Stimulated activated CD8-positive, alpha-beta memory T cell treated with anti-CD3 and anti-CD28 coated beads, Interleukin-15, amount 100 ng/mL, for 1 hour (primary cell): ENCODE measurements around the gene MVD.

Experiments
- DNase-seq: peaks from one replicate; pipeline ENCODE4 v3.0.0-alpha.2; 2020; ENCODE audit warnings: low read depth

The MVD gene

GRCh38 chr16:88640498-88641247, 22.2 kb downstream of the MVD start:
- no peak for DNase-seq

DNA sequence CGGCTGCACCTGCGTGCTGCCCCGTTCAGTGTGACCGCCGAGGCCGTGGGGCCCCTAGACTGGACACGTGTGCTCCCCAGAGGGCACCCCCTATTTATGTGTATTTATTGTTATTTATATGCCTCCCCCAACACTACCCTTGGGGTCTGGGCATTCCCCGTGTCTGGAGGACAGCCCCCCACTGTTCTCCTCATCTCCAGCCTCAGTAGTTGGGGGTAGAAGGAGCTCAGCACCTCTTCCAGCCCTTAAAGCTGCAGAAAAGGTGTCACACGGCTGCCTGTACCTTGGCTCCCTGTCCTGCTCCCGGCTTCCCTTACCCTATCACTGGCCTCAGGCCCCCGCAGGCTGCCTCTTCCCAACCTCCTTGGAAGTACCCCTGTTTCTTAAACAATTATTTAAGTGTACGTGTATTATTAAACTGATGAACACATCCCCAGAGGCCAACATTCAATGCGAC, 22.8 kb downstream of the MVD start:
- DNase-seq, result no peak

DNA sequence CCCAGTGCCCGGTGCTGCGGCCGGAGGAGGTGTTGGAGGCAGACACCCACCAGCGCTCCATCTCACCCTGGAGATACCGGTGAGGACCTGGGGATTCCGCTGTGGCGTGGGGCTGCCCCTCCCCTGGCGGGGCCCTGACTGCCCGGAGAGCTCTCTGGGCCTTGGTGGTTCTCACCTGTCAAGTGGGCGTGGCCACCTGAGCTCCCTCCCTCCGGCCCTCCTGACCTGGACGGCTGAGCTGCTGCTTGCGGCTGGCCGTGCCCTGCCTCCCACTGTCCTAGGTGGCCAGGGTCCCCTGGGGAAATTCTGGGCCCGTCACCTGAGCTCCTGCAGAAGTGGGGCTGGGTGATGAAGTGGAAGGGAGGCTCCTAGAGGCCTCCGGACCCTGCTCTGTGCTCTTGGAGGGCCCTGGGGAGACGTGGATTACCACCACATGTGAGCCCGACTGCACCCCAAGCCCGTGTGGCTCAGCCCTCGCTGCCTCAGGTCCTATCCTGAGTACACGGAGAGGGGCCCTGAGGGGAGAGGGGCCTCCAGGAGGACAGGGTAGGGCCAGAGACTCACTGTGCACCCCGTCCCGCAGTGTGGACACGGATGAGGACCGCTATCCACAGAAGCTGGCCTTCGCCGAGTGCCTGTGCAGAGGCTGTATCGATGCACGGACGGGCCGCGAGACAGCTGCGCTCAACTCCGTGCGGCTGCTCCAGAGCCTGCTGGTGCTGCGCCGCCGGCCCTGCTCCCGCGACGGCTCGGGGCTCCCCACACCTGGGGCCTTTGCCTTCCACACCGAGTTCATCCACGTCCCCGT, 23.5 kb downstream of the MVD start:
- DNase-seq, result no peak

GRCh38 chr16:88638323-88639230, 24.3 kb downstream of the MVD start, which contains the start of gene IL17C:
TSS of gene IL17C (plus strand) at chr16:88638572. CDS start at chr16:88638642, 70 bp downstream.
- DNase-seq, result no peak

DNA sequence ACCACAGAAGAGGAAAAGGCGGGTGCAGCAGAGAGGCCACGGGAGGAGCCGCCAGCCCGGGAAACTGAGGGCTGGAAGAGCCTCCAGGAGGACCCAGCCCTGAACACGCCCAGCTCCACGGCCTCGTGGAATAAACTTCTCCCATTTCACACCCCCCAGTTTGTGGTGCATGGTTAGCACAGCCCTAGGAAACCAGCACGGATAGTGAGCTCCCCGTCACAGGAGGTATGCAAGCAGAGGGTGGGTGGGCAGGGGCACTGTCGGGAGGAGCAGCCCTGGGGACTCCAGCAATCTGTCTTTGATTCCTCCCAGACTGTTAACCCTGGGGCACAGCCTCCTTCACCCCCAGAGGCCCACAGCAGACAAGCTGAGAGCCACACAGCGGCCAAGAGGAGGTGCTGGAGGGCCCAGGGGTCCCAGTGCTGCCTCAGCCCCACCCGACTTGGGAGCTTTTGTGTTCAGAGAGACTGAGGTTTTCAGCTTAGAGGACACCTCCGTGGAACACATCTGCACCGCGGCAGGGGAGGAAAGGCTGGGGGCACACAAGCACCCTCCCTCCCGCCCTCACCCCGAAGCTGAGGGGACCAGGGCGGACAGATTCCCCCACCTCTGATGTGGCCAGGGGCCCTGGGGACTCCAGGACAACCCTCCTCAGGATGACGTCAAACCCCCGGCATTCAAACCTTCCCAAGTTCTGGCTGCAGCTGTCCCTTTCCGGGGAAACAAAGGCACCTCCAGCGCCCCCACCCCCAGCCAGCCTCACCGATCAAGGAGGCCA, 26.2 kb downstream of the MVD start:
- no peak for DNase-seq

DNA sequence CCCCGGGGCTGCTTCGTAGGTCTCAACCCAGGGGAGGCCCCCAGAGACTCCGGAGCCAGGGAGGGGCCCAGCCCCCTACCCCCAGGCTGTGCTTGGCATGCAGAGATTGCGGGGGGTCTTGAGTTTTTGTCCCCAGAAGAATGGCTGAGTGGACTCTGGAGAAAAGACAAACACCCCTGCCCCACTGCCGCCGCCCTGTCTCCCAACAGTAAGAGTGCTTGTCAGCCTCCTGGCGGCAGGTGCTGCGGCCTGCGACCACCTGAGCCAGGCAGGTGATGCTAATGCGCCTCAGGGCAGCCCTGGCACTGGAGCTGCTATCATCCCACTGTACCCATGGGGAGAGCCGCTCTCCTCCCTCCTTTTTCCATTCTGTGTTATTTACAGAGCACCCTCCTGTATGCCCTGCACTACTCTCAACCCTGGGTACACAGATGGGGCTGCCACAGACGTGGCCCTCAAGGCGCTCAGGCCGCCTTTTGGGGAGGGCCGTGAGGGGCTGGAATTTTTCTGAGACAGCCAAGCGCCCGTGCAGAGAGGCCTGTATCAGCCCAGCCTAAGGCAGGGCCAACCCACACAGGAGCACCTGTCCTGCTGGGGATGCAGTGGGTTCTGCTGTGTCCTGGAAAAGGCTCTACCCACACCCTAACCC, 27.1 kb downstream of the MVD start:
- DNase-seq, result no peak

DNA sequence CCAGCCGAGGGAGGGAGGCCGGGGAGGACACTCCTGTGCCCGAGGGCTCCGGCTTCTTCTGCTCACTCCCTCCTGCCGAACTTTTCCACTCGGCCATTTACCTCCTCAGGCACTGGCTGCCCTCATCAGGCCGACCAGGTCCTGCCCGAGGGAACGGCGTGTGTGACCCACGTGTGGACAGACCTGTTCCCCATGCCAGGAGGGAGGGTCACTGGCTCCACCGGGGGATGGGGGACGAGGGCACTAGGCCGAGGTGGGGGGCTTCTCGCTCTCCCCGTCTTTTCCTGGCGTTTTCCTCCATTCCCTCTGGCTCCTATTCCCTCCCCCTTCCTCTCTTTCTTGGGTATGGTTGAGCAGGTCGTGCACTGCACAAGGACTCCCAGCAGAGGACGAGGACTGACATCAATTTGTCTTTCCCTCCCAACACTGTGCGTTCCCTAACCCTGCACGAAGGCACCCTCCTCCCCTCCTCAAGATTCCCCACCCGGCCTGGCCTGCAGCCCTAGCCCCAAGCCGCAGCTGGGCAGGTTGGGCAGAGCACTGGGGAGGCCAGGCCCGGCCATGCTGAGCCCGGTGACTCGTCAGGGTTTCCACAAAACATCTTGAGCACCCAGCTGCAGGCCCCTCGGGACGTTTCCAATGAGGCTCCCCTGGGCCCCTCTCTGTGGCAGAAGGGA, 27.8 kb downstream of the MVD start:
- DNase-seq, result no peak

DNA sequence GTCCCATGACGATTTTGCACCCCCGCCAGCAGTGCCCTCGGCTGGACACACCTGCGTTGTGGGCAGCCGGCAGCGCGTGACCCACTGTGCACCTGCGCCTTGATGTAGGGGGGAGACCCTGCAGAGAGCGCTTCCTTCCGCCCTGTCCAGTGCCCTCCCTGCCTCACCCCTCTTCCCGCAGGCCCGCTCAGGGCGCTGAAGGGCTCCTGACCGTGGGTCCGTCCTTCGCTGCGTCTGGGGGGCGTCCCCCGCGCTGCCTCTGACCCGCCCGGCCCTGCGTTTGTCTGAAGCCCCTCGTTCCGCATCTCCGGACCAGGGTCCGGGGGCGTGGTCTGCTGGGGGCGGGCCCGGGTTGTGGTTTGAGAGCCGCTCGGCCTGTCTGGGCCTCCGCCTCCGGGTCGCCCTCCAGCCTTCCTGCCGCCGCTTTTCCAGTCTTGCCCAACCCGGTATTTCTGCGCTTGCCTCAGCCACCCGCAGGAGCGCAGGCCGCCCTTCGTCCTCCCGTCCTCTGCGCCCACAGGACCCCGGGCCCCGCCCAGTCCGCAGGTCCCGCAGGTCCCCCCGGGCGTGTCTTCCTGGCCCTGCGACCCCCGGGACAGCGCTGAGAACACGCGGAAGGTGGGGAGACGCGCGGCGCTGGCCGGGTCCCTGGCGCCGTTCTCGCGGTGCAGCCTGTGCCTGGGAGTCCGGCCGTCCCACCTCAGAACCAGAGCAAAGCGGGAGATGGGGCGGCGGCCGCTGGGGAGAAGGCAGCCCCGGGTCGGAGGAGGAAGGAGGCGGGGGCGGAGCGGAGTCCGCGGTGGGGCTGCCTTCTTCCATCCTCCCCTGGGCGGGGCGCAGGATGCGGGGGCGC, 28.5 kb downstream of the MVD start:
- DNase-seq, result no peak

DNA sequence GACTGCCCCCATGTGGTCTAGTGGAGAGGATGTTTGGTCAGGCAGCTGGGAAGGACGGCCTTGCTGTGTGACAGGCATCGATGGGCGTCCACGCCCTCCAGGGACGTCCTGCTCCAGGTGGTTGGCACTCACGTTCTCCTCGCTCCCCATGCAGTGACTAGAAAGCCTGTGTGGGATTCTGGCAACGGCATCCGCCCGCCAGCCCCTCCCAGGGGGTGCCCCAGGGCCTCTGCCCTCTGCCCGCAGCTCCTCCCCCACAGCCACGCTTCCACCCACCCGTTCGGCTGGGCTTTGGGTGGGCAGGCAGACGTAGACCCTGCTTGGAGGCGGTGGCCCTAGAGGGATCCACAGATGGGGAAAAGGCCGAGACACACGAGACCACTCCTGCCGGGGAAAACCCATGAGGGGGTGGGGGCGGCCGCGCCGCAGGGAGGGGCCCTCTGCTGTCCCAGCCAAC, 29.2 kb downstream of the MVD start:
- DNase-seq, result no peak

GRCh38 chr16:88632587-88632930, 30.3 kb downstream of the MVD start:
- no peak for DNase-seq

GRCh38 chr16:88631920-88632586, 30.8 kb downstream of the MVD start:
- DNase-seq, result no peak

DNA sequence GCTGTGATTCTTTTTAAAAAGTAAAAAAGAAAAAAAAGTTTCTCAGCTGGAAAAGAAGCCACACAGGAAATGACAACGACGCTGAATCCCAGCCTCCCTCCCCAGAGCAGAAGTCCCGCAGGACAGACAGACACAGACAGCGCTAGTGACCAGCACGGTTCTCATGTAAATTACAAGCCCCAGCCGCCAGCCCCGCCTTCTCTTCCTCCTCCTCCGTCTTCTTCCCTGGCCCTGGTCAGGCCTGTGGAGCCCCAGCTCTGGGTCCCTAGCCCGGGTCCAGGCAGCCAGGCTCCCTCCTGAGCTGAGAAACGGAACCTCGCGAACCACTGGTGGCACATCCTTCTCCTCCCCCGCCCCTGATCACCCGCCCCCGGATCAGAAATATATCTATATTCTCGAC, 31.5 kb downstream of the MVD start:
- DNase-seq, result no peak

GRCh38 chr16:88630941-88631340, 31.9 kb downstream of the MVD start:
- DNase-seq, result no peak

- DNase-seq, result no peak
Observed at GRCh38 chr16:88630433-88630832, 32.5 kb downstream of the MVD start.

GRCh38 chr16:88629835-88630234, 33.1 kb downstream of the MVD start:
- DNase-seq, result no peak

- DNase-seq, result no peak
Observed at GRCh38 chr16:88628512-88628974, 34.3 kb downstream of the MVD start.

DNA sequence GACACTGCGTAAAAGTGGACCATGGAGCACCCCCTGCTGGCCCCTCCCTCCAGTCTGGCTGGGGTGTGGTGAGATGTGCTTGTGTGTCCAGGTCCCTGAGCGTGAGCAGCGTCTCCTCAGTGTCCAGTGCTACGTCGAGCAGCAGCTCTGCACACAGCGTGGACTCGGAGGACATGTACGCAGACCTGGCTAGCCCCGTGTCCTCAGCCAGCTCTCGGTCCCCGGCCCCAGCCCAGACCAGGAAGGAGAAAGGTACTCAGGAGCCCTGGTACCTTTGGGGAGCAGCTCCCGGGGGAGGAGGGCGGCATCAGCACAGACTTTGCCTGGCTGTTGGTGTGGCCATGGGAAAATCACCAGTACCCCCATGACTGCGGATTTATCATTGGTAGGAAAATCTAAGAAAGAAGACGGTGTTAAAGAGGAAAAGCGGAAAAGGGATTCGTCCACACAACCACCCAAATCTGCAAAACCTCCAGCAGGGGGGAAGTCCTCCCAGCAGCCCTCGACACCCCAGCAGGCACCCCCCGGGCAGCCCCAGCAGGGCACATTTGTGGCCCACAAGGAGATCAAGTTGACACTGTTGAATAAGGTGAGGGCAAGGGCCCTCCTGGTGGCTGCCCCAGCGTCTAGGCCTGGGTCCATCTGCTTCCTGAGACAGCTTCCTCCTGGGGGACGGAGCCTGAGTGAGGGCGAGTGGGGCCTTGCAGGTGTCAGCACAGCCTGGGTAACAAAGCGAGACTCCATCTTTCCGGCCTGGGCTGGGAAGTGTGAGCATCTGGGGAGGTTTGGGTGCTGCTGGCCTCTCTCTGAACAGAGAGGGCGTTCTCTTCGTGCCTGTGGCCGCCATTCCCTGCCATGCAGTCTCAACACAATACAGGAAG, 35.1 kb downstream of the MVD start:
- no peak for DNase-seq

GRCh38 chr16:88626646-88627045, 36.2 kb downstream of the MVD start:
- DNase-seq, result no peak
